Thyroid gland (tissue), 4 donors: Measurements from ENCODE around the gene ZNF668.

Source experiments
- CTCF ChIP-seq, 6 experiments: fragments of 200-600 bp in 3 of 6; fragments of 450-650 bp in 3 of 6; sonication (generic) in 3 of 6; IDR thresholded peaks; one replicate each; pipeline ENCODE4 v1.5.1; 2016 to 2019; ENCODE audit warnings: antibody characterized with exemption in 6 of 6, mild to moderate bottlenecking in 2 of 6, inconsistent platforms in 1 of 6, moderate library complexity in 1 of 6
- POLR2A ChIP-seq, 2 donors: fragments of 450-650 bp; IDR thresholded peaks; one replicate each; pipeline ENCODE4 v1.6.1; 2017; ENCODE audit warnings: antibody characterized with exemption in 2 of 2, mild to moderate bottlenecking in 2 of 2, moderate library complexity in 1 of 2

DNA sequence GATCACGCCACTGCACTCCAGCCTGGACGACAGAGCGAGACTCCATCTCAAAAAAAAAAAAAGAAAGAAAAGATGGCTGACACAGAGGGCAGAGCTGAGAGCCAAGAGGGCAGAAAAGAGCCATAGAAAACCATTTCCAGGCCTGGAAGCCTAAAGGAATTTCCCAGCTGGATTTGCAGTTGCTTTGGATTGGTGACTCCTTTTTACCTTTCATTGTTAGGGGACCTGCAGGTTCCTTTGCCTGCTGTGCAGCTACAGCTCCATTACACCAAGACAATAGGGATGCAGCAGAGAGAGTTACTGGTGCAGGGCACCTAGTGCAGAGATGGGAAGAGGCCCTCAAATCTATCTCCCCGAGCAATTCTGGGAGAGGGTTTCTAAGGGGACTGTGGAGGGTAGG lies 18.4 kb downstream of the ZNF668 start:
- TF ChIP-seq POLR2A (IDR thresholded peaks at IDR 0.05) (no peak), CTCF (IDR thresholded peaks at IDR 0.05) (no peak)
